Hematopoietic multipotent progenitor cell treated with erythropoietin and hydrocortisone succinate and interleukin-3 and kit ligand, for 8 days (in vitro differentiated cells): ENCODE results near the gene GRXCR2.
"Not testable (repeated sequence)": the region's sequence is repeated elsewhere in the genome, so short reads cannot be mapped to it uniquely, and the experiment has no call there.

Source experiments
- DNase-seq: peaks from one replicate; pipeline ENCODE4 v3.0.0-alpha.2; 2015

Gene GRXCR2

GRCh38 chr5:145872914-145873313 lies at the start of gene GRXCR2:
Gene GRXCR2, minus strand, starts transcription at chr5:145873014. Its CDS starts 46 bp downstream, at chr5:145872968.
- DNase-seq, result no peak

GRCh38 chr5:145922059-145922458 lies 49.2 kb upstream of the GRXCR2 start:
- DNase-seq, result no peak

- DNase-seq, result no peak
Measured at GRCh38 chr5:145921211-145921610, 48.4 kb upstream of the GRXCR2 start.

- DNase-seq, result no peak
Measured at GRCh38 chr5:145920542-145921210, 47.9 kb upstream of the GRXCR2 start.

- DNase-seq, result no peak
Measured at GRCh38 chr5:145919413-145919812, 46.6 kb upstream of the GRXCR2 start.

GRCh38 chr5:145918397-145918796 lies 45.6 kb upstream of the GRXCR2 start:
- DNase-seq, result no peak

GRCh38 chr5:145917288-145917687 lies 44.5 kb upstream of the GRXCR2 start:
- no peak for DNase-seq

- no peak for DNase-seq
Measured at GRCh38 chr5:145915970-145916638, 43.3 kb upstream of the GRXCR2 start.

GRCh38 chr5:145913701-145914100 lies 40.9 kb upstream of the GRXCR2 start:
- DNase-seq, result no peak

GRCh38 chr5:145912594-145912993 lies 39.8 kb upstream of the GRXCR2 start:
- DNase-seq, result no peak

- no peak for DNase-seq
Measured at GRCh38 chr5:145912019-145912418, 39.2 kb upstream of the GRXCR2 start.

GRCh38 chr5:145911164-145911563 lies 38.4 kb upstream of the GRXCR2 start:
- no peak for DNase-seq

- peak; percentile 11 for DNase-seq
Measured at GRCh38 chr5:145908206-145908960, 35.6 kb upstream of the GRXCR2 start.

- no peak for DNase-seq
Measured at GRCh38 chr5:145906401-145906800, 33.6 kb upstream of the GRXCR2 start.

GRCh38 chr5:145904743-145905142 lies 31.9 kb upstream of the GRXCR2 start:
- no peak for DNase-seq

GRCh38 chr5:145903867-145904266 lies 31.1 kb upstream of the GRXCR2 start:
- DNase-seq, result no peak

- peak; percentile 27 for DNase-seq
Measured at GRCh38 chr5:145903113-145903512, 30.3 kb upstream of the GRXCR2 start.

- no peak for DNase-seq
Measured at GRCh38 chr5:145902421-145902820, 29.6 kb upstream of the GRXCR2 start.

GRCh38 chr5:145898171-145898570 lies 25.4 kb upstream of the GRXCR2 start:
- DNase-seq, result no peak

- not testable (repeated sequence) for DNase-seq
Measured at GRCh38 chr5:145891378-145891777, 18.6 kb upstream of the GRXCR2 start.

GRCh38 chr5:145889611-145890010 lies 16.8 kb upstream of the GRXCR2 start:
- DNase-seq, result no peak

GRCh38 chr5:145887976-145888574 lies 15.3 kb upstream of the GRXCR2 start:
- peak; percentile 83 for DNase-seq

GRCh38 chr5:145887217-145887616 lies 14.4 kb upstream of the GRXCR2 start:
- DNase-seq, result peak; percentile 79
